Effector memory CD4-positive, alpha-beta T cell (primary cell): ENCODE data around the gene CGB8.
"Not testable (repeated sequence)": the region's sequence is repeated elsewhere in the genome, so short reads cannot be mapped to it uniquely, and the experiment has no call there.

Source experiments
- DNase-seq, 3 donors: peaks; one replicate each; pipeline ENCODE4 v3.0.0-alpha.2; 2020
- H3K27ac ChIP-seq: 2 replicates; pipeline ENCODE4 v1.7.0; 2013; ENCODE audit warnings: mild to moderate bottlenecking, low read length, moderate library complexity; ENCODE audit not compliant: insufficient read depth, poor library complexity, severe bottlenecking
- H3K27me3 ChIP-seq: replicated peaks from 2 replicates; pipeline ENCODE4 v1.7.0; 2013; ENCODE audit warnings: mild to moderate bottlenecking, low read length; ENCODE audit not compliant: insufficient read depth, control insufficient read depth, poor library complexity, severe bottlenecking
- H3K36me3 ChIP-seq: 2 replicates; pipeline ENCODE4 v1.7.0; 2013; ENCODE audit warnings: mild to moderate bottlenecking, low read length, moderate library complexity; ENCODE audit not compliant: control insufficient read depth, insufficient read depth
- H3K4me1 ChIP-seq: 2 replicates; pipeline ENCODE4 v1.7.0; 2013; ENCODE audit warnings: low read length, mild to moderate bottlenecking; ENCODE audit not compliant: control insufficient read depth, insufficient read depth, poor library complexity, severe bottlenecking
- H3K4me3 ChIP-seq: 2 replicates; pipeline ENCODE4 v1.7.0; 2013; ENCODE audit warnings: low read length, low read depth, mild to moderate bottlenecking; ENCODE audit not compliant: insufficient read depth, poor library complexity, severe bottlenecking
- H3K9me3 ChIP-seq: 2 replicates; pipeline ENCODE4 v1.7.0; 2013; ENCODE audit warnings: mild to moderate bottlenecking, low read length, moderate library complexity; ENCODE audit not compliant: control insufficient read depth

CGB8 gene

GRCh38 chr19:49031642-49032301 lies 17.1 kb downstream of the CGB8 start, which contains the start of gene CGB2:
TSS of gene CGB2 (plus strand) at chr19:49031890. CDS start at chr19:49032096, 206 bp downstream.
- not testable (repeated sequence) for H3K27ac ChIP-seq, H3K9me3 ChIP-seq, H3K27me3 ChIP-seq, H3K36me3 ChIP-seq, H3K4me1 ChIP-seq, H3K4me3 ChIP-seq
- DNase-seq = peak in 2 of 3 donors; percentile 27 to 49

GRCh38 chr19:49030323-49030722 lies 18.6 kb downstream of the CGB8 start:
- H3K4me3 ChIP-seq, H3K27me3 ChIP-seq, H3K4me1 ChIP-seq, H3K9me3 ChIP-seq, H3K27ac ChIP-seq, H3K36me3 ChIP-seq, DNase-seq: not testable (repeated sequence)

DNA sequence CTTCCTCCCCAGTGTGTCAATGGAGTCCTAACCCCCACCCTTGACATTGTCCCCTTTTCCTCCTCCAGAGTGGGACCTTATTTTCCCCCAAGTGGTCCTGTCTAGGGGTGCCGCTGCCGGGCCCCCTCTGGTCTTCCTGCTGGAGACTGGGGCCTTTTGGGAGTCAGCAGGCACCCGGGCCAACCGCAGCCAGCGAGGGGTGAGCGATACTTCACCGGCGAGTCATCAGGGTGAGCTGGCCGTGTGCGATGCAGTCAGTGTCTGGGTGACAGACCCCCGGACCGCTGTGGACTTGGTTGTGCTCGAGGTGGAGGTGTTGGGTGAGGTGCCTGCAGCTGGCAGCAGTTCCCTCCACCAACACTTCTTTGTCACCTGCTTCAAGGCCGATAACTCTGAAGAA lies 19.2 kb downstream of the CGB8 start:
- not testable (repeated sequence) for H3K4me1 ChIP-seq, DNase-seq, H3K4me3 ChIP-seq, H3K27me3 ChIP-seq, H3K36me3 ChIP-seq, H3K27ac ChIP-seq, H3K9me3 ChIP-seq

DNA sequence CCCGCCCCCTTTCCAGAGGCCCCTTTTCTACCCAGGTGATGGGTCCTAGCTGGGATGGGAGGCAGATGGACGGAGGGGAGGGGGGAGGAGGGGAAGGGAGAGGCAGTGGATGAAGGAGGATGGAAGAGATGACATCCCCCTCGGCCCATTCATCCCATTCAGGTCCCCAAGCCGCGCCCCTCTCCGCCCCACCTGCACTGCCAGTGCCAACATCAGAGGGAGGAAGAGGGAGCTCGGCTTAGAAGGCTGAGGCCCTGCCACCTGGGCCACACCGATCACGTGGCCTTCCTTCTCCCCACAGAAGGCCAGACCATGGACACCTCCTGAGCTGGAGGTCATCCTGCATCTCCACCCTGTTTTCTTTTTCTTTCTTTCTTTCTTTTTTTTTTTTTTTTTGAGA lies 20.2 kb downstream of the CGB8 start:
- not testable (repeated sequence) for H3K4me1 ChIP-seq, H3K27ac ChIP-seq, H3K27me3 ChIP-seq, DNase-seq, H3K4me3 ChIP-seq, H3K9me3 ChIP-seq, H3K36me3 ChIP-seq

GRCh38 chr19:49025599-49025998 lies 23.3 kb downstream of the CGB8 start:
- not testable (repeated sequence) for H3K27me3 ChIP-seq, H3K9me3 ChIP-seq, DNase-seq, H3K36me3 ChIP-seq, H3K4me3 ChIP-seq, H3K27ac ChIP-seq, H3K4me1 ChIP-seq

GRCh38 chr19:49025088-49025487 lies 23.8 kb downstream of the CGB8 start:
- not testable (repeated sequence) for H3K9me3 ChIP-seq, H3K4me1 ChIP-seq, H3K27ac ChIP-seq, DNase-seq, H3K4me3 ChIP-seq, H3K27me3 ChIP-seq, H3K36me3 ChIP-seq

GRCh38 chr19:49024233-49024632 lies 24.7 kb downstream of the CGB8 start, which contains the start of gene CGB3:
TSS of gene CGB3 (minus strand) at chr19:49024333. CDS start at chr19:49023971, 362 bp downstream.
- not testable (repeated sequence) for DNase-seq, H3K27ac ChIP-seq, H3K36me3 ChIP-seq, H3K27me3 ChIP-seq, H3K9me3 ChIP-seq, H3K4me3 ChIP-seq, H3K4me1 ChIP-seq

- DNase-seq = no peak
- Histone ChIP-seq H3K36me3 (no peaks in the 10 kb centered on the region), H3K9me3 (no peaks in the 10 kb centered on the region), H3K4me3 (no peak overlapping the region), H3K27ac (no peak overlapping the region), H3K4me1 (peaks cover 12% of the 10 kb centered on the region), H3K27me3 (no peaks in the 10 kb centered on the region)
Observed at GRCh38 chr19:49022116-49022515, 26.8 kb downstream of the CGB8 start.

DNA sequence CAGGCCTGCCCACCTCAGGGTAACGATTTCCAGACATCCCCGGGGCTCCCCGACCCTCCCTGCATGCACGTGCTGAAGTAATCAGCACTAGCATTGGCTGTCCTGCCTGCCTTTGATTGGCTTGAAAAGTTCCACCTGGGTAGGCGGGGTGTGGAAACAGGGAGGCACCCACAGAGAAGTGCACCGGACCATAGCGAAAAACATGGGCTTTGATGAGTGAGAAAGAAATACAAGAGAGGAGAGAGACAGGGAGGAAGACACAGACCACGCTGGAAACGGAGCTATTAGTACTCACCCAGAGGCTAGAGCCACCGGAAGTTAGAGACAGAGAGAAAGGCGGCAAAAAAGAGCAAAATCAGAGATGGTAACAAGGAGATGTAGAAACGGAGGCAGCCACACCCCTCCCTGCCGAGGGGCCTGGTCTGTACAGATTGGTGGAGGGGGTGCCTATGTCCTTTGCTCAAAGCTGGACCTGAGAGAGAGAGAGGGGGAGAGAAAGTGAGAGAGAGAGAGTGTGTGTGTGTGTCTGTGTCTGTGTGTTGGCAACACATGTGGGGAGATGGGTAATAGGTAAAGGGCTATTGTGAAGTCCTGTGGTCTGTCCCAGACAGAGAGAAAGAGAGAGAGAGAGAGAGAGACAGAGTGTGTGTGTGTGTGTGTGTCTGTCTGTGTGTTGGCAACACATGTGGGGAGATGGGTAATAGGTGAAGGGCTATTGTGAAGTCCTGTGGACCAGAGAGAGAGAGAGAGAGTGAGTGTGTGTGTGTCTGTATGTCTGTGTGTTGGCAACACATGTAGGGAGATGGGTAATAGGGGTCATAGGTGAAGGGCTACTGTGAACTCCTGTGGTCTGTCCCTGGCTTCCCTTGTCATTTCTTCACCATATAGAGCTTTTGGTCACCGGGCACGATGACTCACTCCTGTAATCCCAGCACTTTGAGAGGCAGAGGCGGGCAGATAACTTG lies 27.7 kb downstream of the CGB8 start:
- H3K9me3 ChIP-seq = no peaks in the 10 kb centered on the region
- DNase-seq = no peak
- H3K36me3 ChIP-seq = no peaks in the 10 kb centered on the region
- peaks cover 13% of the 10 kb centered on the region for H3K4me1 ChIP-seq
- H3K4me3 ChIP-seq = no peak overlapping the region
- no peak overlapping the region for H3K27ac ChIP-seq
- H3K27me3 ChIP-seq = no peaks in the 10 kb centered on the region

DNA sequence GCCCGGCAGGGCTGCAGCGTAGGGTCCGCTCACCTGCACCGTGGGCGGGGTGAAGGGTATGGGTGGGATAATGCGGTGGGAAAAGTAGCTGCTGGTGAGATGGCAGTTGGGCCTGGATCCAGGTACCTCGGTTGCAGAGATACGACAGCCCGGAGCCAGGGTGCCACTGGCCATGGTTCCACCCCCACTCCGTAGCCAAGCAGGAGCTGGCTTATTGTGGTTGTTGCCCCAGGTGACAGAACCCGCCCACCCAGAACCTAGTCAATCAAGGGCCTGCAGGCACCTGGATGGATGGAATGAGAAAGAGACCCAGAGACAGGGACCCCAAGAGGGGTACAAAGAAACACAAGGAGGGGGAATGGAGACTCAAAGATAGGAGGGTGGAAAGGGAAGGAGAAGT lies 28.6 kb downstream of the CGB8 start:
- Histone ChIP-seq H3K4me3 (no peak overlapping the region), H3K27ac (no peak overlapping the region), H3K9me3 (no peaks in the 10 kb centered on the region), H3K4me1 (peaks cover 13% of the 10 kb centered on the region), H3K27me3 (no peaks in the 10 kb centered on the region), H3K36me3 (no peaks in the 10 kb centered on the region)
- DNase-seq = no peak
